ENCODE data around the gene COL7A1. TPM values are rescaled to one million over a fixed set of nuclear protein-coding genes. Genes with fewer than 3 reads are reported as not detected.

The COL7A1 gene
- total RNA-seq, 4 donors from 2014 or later, result 4.8 to 19.1 (median 12.9) TPM

- Histone ChIP-seq H3K9me3 (no peaks in the 10 kb centered on the region), H3K27ac (no peak overlapping the region), H3K36me3 (no peaks in the 10 kb centered on the region), H3K27me3 (no peaks in the 10 kb centered on the region), H3K4me1 (no peaks in the 10 kb centered on the region), H3K4me3 (no peak overlapping the region)
- in situ Hi-C loops (cut with MboI; ENCODE audit: low pct_ligation_motif_present in 1 of 4, low pct_unique_long_range_greater_than_20kb in 1 of 4, low sequenced_read_pairs in 3 of 4) (no loop called here), intact Hi-C loops (cut with DNase I; ENCODE audit: low total_unique reads) (no loop called here)
- no peak for DNase-seq
- TF ChIP-seq POLR2A (IDR thresholded peaks at IDR 0.05) (no peak), CTCF (IDR thresholded peaks at IDR 0.05) (no peak), EP300 (IDR thresholded peaks at IDR 0.05; ENCODE audit: low read depth) (no peak), POLR2AphosphoS5 (IDR thresholded peaks at IDR 0.05) (no peak)
- 66% methylated on average over 7 of the region's 7 CpGs; no CpG with 5 or more reads in 1 of the 2 donors for WGBS, 2 donors (ENCODE audit: low coverage in 1 of 2)
These were observed 22.6 kb downstream of the COL7A1 start for GRCh38 chr3:48572517-48572916.

- no peaks in the 10 kb centered on the region for H3K27me3 ChIP-seq
- 89% methylated on average over 11 of the region's 12 CpGs; no CpG with 5 or more reads in 1 of the 2 donors for WGBS, 2 donors (ENCODE audit: low coverage in 1 of 2)
- H3K9me3 ChIP-seq, result no peaks in the 10 kb centered on the region
- H3K4me1 ChIP-seq, result no peaks in the 10 kb centered on the region
- TF ChIP-seq EP300 (IDR thresholded peaks at IDR 0.05; ENCODE audit: low read depth), result no peak
- no peak for TF ChIP-seq POLR2AphosphoS5 (IDR thresholded peaks at IDR 0.05)
- no peak for TF ChIP-seq CTCF (IDR thresholded peaks at IDR 0.05)
- TF ChIP-seq POLR2A (IDR thresholded peaks at IDR 0.05), result no peak
- no peaks in the 10 kb centered on the region for H3K36me3 ChIP-seq
- no peak for DNase-seq
- in situ Hi-C loops (cut with MboI; ENCODE audit: low pct_ligation_motif_present in 1 of 4, low pct_unique_long_range_greater_than_20kb in 1 of 4, low sequenced_read_pairs in 3 of 4) (no loop called here), intact Hi-C loops (cut with DNase I; ENCODE audit: low total_unique reads) (no loop called here)
- H3K4me3 ChIP-seq, result no peak overlapping the region
- H3K27ac ChIP-seq, result no peak overlapping the region
These were observed 23.2 kb downstream of the COL7A1 start for GRCh38 chr3:48571938-48572337.

GRCh38 chr3:48569808-48570450 lies 25.2 kb downstream of the COL7A1 start:
- no peak overlapping the region for H3K4me3 ChIP-seq
- H3K9me3 ChIP-seq, result no peaks in the 10 kb centered on the region
- H3K27me3 ChIP-seq, result no peaks in the 10 kb centered on the region
- H3K27ac ChIP-seq, result no peak overlapping the region
- no peak for TF ChIP-seq EP300 (IDR thresholded peaks at IDR 0.05; ENCODE audit: low read depth)
- no peak for TF ChIP-seq POLR2AphosphoS5 (IDR thresholded peaks at IDR 0.05)
- TF ChIP-seq CTCF (IDR thresholded peaks at IDR 0.05), result no peak
- no peak for TF ChIP-seq POLR2A (IDR thresholded peaks at IDR 0.05)
- H3K36me3 ChIP-seq, result no peaks in the 10 kb centered on the region
- no peaks in the 10 kb centered on the region for H3K4me1 ChIP-seq
- in situ Hi-C loops (cut with MboI; ENCODE audit: low pct_ligation_motif_present in 1 of 4, low pct_unique_long_range_greater_than_20kb in 1 of 4, low sequenced_read_pairs in 3 of 4) (no loop called here), intact Hi-C loops (cut with DNase I; ENCODE audit: low total_unique reads) (no loop called here)
- no peak for DNase-seq
- WGBS, 2 donors (ENCODE audit: low coverage in 1 of 2), result 78 to 85% methylated on average over 4 to 18 of the region's 18 CpGs

- no peaks in the 10 kb centered on the region for H3K4me1 ChIP-seq
- no peaks in the 10 kb centered on the region for H3K36me3 ChIP-seq
- no peak overlapping the region for H3K4me3 ChIP-seq
- in situ Hi-C loops (cut with MboI; ENCODE audit: low pct_ligation_motif_present in 1 of 4, low pct_unique_long_range_greater_than_20kb in 1 of 4, low sequenced_read_pairs in 3 of 4) (no loop called here), intact Hi-C loops (cut with DNase I; ENCODE audit: low total_unique reads) (no loop called here)
- no peaks in the 10 kb centered on the region for H3K27me3 ChIP-seq
- no peak for DNase-seq
- TF ChIP-seq EP300 (IDR thresholded peaks at IDR 0.05; ENCODE audit: low read depth) (no peak), POLR2A (IDR thresholded peaks at IDR 0.05) (no peak)
- no peaks in the 10 kb centered on the region for H3K9me3 ChIP-seq
- 82% methylated on average over 7 of the region's 10 CpGs; no CpG with 5 or more reads in 1 of the 2 donors for WGBS, 2 donors (ENCODE audit: low coverage in 1 of 2)
- no peak overlapping the region for H3K27ac ChIP-seq
These were observed 25.7 kb downstream of the COL7A1 start for GRCh38 chr3:48569400-48569799.

- DNase-seq, result no peak
- H3K4me1 ChIP-seq, result no peaks in the 10 kb centered on the region
- H3K27me3 ChIP-seq, result no peaks in the 10 kb centered on the region
- no peaks in the 10 kb centered on the region for H3K9me3 ChIP-seq
- H3K27ac ChIP-seq, result no peak overlapping the region
- in situ Hi-C loops (cut with MboI; ENCODE audit: low pct_ligation_motif_present in 1 of 4, low pct_unique_long_range_greater_than_20kb in 1 of 4, low sequenced_read_pairs in 3 of 4), result no loop called here
- intact Hi-C loops (cut with DNase I; ENCODE audit: low total_unique reads), result no loop called here
- TF ChIP-seq POLR2A (IDR thresholded peaks at IDR 0.05), result no peak
- TF ChIP-seq EP300 (IDR thresholded peaks at IDR 0.05; ENCODE audit: low read depth), result no peak
- no peak for TF ChIP-seq POLR2AphosphoS5 (IDR thresholded peaks at IDR 0.05)
- TF ChIP-seq CTCF (IDR thresholded peaks at IDR 0.05), result no peak
- no peak overlapping the region for H3K4me3 ChIP-seq
- WGBS, 2 donors (ENCODE audit: low coverage in 1 of 2), result 97% methylated on average over 6 of the region's 7 CpGs; no CpG with 5 or more reads in 1 of the 2 donors
- no peaks in the 10 kb centered on the region for H3K36me3 ChIP-seq
These were observed 26.7 kb downstream of the COL7A1 start for GRCh38 chr3:48568476-48568875.
